GM19240 (cell line): ENCODE data around the gene TAMM41.
A peak's percentile ranks its signal among the peaks of the same experiment; 100 is the strongest.
"Not testable (repeated sequence)": the region's sequence is repeated elsewhere in the genome, so short reads cannot be mapped to it uniquely, and the experiment has no call there.

Source experiments
- DNase-seq: peaks from one replicate; pipeline ENCODE4 v3.0.0; 2011; ENCODE audit warnings: low spot score; ENCODE audit not compliant: insufficient read length

Gene TAMM41

DNA sequence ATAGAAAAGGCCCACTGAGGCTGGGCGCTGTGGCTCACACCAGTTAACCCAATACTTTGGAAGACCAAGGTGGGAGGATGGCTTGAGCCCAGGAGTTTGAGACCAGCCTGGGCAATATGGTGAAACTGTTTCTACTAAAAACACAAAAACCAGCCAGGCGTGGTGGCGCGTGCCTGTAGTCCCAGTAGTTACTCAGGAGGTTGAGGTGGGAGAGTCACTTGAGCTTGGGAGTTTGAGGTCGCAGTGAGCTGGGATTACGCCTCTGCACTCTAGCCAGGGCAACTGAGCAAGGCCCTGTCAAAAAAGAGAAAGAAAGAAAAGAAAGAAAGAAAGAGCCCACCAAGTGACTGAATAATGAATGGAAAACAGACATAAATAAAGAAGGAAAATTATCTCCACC, 32.0 kb downstream of the TAMM41 start:
- DNase-seq: no peak

DNA sequence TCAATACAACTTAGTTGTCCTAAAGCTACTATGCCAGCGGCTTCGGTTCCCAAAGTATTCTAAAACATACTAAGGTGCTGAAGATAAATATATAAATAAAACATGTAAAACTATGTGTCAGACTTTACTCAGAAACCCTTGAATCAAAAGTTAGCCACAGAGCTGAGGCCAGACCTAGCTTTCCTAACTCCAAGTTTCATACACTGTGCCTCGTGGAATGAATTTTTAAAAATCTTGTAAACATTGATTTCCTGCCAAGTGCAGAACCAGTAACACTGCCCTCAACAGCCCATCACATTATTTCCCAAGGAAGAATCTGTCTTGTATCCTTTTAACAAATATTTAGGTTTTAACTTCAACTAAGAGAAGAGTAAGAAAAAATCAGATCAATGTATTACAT, 36.4 kb downstream of the TAMM41 start:
- no peak for DNase-seq

DNA sequence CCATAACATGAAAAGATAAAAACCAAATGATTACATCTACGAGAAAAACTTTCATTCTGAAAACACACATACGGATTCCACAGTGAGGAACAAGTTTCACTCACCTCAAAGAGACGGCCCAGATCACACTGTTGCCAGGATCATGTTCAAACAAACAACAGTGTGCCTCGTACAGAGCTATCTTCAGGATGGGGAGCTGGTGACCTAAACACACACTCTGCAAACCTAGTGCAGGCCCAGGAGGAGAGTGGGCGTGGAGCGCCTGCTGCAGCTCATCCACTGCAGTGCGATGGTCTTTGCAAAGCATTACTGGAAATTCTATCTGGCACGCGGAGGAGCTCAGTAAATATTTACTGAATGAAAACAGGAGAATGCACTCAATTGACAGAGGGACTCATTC, 38.5 kb downstream of the TAMM41 start:
- no peak for DNase-seq

DNA sequence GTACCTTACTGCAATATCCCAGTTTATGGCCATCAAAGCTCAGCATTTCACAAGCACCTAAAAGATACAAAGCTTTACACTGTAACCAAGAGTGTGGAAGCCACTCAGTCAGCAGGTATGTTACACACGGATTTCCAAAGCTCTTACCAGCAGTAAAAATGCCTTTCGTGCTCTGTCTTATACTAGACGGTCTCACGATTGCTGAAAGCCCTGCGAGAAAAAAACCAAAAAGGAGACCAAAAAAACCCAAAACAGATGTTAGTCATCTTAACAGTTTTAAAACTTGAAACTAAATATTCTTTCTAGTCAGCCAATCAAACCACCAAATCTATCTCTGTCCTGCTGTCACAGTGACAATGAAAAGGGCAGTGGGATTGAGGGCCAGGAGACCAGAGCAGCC, 39.0 kb downstream of the TAMM41 start:
- no peak for DNase-seq

DNA sequence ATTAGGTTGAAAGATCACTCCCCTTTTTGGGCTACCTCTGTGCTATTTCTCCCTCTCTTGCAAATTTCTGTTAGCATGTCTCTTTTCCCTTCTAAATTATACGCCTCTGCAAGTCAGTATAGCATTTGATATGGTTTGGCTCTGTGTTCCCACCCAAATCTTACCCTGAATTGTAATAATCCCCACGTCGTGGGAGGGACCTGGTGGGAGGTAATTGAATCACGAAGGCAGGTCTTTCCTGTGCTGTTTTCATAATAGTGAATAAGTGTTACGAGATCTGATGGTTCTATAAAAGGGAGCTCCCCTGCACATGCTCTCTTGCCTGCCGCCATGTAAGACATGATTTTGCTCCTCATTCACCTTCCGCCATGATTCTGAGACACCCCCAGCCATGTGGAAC, 41.0 kb downstream of the TAMM41 start:
- no peak for DNase-seq

DNA sequence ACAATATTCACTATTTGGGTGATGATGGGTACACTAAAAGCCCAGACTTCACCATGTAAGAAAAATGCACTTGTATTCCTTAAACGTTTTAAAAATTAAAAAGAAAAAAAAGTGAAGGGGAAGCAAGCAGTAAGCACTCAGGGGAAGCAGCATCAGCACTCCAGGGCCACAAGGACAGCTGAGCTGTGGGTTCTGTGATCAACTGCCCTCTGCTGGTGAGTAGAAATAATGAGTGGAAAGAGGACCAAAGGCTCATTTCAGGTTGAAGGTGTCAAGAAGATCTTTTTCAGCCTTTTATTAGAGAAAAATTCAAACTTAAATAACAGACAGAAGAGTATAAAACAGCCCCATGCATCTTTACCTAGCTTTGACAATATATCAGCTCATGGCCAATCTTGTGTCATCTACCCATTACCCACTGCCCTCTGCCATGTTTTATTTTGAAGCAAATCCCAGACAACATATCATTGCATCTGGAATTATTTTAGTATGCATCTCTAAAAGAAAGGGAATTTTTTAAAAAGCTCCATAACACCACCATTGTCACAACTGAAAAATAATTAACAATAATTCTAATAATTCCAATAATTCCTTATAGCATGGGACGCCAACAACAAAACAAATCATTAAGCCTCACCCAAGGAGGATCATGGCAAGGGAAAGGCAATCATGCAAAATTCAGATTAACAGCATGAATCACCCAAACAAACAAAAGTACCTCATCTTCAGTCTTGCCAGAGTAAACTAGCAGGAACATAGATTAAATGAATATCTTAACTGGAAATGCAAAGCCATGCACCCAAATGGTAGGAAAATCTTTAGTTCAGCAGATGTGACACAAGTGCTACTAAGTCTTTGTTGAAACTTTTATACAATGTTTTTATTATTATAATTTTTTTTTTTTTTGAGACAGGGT, 42.5 kb downstream of the TAMM41 start:
- DNase-seq: peak; percentile 20

DNA sequence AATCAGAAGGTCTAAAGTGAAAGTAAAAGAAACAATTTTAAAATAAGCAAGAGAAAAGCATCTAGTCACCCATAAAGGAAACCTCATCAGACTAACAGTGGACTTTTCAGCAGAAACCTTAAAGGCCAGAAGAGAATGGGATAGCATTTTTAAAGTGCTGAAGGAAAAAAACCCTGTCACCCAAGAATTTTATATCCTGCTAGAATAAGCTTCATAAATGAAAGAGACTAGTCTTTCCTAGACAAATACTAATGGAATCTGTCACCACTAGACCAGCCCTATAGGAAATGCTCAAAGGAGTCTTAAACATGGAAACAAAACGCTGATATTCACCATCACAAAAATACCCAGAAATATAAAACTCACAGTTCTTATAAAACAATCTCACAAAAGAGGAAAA, 46.9 kb downstream of the TAMM41 start:
- DNase-seq: no peak

DNA sequence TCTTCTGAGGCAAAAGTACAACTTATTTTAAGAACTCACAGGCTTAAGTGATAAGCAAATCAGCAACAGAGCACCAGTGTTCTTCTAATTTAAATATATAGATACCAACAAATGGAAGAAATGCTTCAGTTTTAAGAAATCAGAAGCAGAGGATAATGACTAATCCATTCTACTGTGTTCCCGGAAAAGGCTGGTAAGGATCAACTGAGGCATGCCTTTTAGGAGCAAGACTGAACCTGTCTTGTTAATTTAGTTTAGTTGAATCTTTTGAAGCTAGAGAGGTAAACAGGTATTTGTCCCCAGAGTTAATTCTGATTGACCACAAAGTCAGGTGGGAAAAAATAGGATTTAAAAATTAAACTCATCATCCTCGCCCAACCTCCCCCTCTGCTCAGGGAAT, 51.8 kb downstream of the TAMM41 start:
- no peak for DNase-seq

DNA sequence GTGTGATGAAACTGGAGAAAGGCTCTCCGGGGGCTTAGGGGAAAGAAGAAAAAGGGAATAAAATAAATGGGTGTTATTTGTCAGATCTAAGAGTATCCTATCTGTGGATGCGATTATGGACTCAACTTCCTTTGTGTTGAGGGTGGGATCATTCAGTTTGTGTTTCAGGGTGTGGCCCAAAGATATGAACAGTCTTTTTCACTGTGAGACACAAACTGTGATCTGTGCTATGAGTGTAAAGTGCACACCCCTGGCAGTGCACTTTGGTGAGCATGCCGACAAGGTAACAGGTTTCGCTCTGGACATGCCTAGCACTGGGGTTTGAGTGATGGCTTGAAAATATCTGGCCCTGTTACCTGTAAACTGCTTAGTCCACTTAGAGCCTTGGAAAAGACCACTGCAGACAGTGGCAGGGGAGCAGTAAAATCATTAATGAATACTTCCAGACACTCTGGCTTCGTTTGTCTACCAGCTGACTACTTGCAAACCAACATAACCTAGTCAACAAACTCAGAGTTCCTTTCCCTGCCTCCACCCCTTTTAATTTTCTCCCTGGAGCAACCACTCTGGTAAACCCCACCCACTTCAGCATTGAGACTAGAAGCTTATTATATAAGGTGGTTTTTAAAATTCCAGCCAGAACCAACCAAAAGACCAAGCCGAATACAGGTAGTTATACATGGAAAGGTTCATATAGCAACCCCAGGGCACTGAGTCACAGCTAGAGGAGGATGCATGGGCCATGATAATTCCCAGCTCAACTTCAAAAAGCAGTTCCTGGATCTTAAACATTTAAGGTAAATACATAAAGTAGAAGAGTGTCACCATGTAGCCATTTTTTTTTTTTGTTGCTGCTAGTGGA, 55.1 kb downstream of the TAMM41 start:
- no peak for DNase-seq

DNA sequence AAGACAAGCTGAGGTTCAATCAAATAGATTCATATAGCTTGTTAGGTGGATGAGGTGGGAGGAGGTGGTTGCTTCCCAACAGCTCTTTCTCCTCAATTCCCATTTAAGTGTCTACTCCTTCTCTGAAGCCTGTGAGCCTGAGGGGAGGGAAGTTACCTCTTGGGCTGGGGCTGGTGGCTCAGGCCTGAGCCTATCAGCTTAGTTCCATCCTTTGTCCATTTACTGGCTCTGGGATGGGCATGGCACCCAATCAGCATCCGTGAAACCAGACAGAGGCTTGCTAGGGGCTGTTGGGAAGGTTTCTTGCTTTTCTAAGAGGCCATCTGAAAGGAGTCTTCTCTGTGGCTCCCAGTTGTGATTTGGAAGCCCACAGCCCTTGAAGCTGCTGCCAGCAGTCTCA, 57.3 kb downstream of the TAMM41 start:
- no peak for DNase-seq

DNA sequence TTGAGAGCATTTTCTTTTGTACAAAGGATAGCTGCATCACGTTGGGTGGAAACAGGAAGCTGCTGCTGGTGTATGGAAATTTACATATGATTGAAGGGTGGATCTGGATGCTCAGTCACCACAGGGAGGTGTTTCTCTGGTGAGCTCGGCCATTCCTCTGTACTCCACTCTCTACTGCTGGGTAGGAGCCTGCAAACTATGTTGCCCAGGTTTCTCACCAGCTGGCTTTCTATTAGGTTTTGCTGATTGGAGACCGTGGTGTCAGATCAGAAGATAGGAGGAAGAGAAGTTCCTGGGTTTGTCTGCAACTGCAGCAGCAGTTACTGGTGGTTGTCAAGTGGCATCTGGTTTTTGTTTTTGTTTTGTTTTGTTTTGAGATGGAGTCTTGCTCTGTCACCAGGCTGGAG, 61.7 kb downstream of the TAMM41 start:
- DNase-seq: no peak

DNA sequence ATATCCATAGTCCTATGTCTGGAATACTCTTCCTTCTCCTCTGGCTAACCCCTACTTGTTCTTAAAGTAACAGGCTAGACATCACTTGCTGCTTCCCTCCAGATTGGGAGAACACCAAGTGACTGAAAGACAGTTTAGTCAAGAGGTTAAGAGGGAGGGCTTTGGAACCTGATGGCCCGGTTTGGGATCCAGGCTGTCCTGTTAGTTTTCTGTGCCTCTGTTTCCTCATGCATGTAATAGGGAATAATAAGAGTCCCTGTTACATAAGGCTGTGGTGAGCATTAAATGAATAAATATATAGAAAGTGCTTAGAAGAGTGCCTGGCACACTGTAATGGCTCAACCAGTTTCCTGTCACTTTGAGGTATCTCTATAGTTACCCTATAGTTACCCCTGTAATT, 66.3 kb downstream of the TAMM41 start:
- DNase-seq: no peak

DNA sequence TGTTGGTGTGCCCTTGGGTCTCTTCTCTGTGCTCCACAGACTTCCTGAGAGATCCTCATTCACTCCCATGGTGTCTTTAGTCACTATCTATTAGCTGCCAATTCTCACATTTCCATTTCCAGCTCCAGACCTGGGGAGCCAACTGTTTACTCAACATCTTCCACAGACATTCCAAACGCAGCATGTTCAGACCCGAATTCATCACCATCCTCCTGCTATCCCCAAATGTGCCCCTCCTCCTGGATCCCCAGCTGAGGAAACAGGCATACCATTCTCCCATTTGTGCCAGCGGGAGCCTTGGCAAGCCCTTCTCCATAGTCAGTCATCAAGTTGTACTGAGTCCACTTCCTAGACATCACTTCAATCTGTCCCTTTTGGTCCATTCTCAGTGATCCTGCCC, 67.1 kb downstream of the TAMM41 start:
- DNase-seq: no peak

DNA sequence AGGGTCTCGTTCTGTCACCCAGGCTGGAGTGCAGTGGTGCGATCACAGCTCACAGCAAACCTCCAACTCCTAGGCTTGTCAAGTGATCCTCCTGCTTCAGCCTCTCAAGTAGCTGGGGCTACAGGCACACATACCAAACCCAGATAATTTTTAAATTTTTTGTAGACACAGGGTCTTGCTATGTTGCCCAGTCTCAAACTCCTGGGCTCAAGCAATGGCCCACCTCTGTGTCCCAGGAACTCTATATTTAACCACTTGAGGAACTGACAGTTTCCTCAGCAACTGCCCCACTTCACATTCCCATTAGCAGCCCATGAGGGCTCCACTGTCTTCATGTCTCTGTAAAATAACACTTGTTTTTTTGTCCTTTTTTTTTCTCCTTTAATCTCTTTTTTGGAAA, 68.4 kb downstream of the TAMM41 start:
- no peak for DNase-seq

DNA sequence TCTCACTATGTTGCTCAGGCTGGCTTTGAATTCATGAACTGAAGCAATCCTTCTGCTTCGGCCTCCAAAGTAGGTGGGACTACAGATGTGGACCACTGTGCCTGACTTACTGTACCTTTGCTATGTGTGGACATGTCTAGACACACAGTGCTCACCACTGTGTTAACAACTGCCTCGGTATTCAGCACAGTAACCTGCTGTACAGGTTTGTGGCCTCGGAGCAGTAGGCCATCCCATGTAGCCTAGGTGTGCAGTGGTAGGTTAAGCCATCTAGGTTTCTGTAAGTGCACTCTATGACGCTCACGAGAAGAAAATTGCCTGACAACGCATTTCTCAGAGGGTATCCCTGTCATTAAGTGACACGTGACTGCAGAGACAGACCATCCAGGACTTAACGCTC, 70.3 kb downstream of the TAMM41 start:
- no peak for DNase-seq

DNA sequence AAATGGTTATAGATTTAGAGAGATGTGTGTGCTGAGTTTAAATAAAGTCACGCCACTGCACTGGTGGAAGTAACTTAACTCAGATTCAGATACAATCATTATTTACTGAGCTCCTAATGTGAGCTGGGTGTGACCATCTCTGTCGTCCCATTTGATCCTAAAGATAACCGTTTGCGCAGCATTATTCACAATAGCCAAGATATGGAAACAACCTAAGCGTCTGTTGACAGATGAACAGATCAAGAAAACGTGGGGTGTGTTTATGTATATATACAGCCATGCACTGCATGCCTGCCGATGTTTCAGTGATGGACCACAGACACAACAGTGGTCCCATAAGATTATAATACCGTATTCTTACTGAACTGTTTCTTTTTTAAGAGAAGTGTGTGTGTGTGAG, 71.2 kb downstream of the TAMM41 start:
- no peak for DNase-seq

DNA sequence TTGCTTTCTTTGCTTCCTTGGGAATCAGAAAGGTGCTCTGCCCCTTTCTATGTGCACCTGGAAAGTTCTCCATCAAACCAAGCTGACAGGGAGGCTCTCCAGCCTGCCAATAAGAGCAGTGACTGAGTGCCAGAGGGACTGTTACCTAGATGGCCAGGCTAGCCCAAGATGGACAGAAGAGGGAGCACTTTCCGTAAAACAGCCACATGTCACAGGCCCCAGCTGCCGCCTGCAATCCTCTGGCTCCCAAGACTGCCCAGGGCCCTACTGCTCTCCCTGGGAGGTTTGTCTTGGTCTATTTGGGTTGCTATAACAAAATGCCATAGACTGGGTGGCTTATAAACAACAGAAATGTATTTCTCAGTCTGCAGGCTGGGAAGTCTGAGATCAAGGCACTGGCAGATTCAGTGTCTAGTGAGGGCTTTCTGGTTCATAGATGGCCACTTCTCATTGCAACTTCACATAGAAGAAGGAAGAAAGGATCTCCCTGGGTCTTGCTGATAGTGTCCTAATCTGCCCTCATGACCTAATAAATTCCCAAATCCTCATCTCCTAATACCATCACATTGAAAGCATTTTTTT, 72.3 kb downstream of the TAMM41 start:
- no peak for DNase-seq

DNA sequence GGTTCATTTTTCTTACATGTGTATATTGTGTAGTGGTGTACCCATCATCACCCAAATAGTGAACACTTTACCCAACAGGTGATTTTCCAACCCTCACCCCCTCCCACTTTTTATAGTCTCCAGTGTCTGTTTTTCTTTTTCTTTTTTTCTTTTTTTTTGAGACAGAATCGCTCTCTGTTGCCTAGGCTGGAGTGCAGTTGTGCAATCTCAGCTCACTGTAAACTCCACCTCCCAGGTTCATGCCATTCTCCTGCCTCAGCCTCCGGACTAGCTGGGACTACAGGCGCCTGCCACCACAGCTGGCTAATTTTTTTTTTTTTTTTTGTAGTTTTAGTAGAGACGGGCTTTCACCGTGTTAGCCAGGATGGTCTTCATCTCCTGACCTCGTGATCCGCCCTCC, 74.8 kb downstream of the TAMM41 start:
- DNase-seq: not testable (repeated sequence)

DNA sequence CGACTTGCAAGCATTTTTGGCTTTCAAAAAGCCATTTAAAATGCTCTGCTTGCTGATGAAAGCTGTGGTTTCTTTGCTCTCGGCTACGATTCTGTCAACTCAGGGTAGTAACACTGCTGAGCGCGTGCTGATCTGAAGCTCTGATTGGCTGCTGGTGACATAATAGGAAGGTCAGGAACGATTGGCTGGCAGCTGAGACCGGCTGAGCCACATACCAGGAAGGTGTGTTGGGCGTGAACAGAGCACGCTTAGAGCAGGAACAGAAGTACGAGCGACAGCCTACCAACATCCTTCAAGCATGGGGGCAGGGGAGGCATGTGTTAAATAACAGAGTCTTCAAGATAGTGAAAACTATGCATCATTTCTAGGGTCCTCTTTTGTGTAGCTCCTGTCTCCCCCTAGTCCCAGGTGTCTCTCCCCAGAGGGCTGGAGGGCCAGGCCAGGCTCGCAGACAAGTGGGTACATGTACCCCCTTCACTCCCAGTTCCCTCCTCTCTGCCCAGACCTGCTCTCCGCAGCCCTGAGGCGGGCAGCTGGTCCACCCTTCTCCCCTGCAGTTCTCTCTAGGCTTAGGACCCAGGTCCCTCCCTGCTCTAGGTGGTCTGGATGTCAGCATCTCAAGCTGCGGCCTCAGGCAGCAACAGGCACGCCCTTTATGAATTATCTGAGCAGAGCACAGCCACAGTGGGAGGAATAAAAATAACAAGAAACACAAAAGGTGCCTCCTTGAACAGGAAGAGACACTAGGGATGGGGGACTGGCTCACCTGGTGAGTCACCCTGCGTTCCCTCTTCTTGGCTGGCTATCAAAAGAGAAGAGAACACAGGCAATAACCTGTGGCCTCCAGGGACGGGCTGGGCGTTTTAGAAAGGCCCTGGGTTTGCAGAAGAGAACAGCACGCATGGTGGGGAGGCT, 76.0 kb downstream of the TAMM41 start:
- DNase-seq: peak; percentile 81

DNA sequence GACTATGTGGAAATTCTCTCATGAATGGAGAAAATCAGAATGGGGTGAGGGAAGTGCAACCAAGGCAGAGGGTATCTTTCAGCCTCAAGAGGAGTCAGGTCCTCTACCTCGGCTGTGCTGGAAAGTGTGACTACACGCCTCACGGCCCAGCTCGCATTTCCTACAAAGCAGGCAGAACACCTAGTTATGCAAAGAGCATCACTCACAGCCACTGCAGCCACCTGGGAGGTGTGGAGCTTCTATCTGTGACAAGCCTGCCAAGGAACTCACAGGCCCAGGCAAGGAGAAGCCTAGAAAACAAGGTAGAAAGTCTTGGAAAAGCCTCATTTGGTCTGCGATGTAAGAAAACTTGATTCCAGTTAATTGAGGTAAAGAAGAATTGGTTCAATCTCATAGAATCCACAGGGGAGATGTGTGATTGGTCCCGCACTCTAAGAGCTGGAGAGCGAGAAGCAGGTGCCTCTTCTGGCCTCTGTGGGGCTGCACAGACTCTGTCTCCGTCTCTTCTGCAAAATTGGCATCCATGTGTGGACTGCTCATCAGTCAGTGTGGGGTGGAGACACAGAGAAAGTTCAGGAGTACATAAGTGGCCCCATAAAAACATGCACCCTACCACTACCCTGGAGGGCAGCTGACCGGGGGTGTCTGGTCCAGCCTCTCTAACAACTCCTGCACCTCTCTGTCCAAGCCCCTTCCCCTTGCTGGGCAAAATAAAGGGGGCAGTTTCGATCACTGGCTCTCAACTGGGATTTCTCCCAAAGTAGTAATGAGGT, 76.8 kb downstream of the TAMM41 start:
- no peak for DNase-seq
